CD14-positive monocyte (primary cell): ENCODE data around the gene SYNRG. TPM values are rescaled to one million over a fixed set of nuclear protein-coding genes. Genes with fewer than 3 reads are reported as not detected.

Experiments used
- DNase-seq, 3 donors: peaks; one replicate each; pipeline ENCODE4 v3.0.0-alpha.2; 2011 to 2022
- H2AFZ ChIP-seq: 2 replicates; pipeline ENCODE4 v1.6.0; 2012; ENCODE audit warnings: mild to moderate bottlenecking, low read depth, low read length, inconsistent platforms; ENCODE audit not compliant: insufficient read depth, poor library complexity, severe bottlenecking
- H3K27ac ChIP-seq, 2 donors: 1 replicate in 1 of 2; 2 replicates in 1 of 2; pipeline ENCODE4 v1.5.1; 2012 to 2013; ENCODE audit warnings: low read length in 2 of 2, control low read depth in 1 of 2, inconsistent platforms in 1 of 2, low read depth in 1 of 2, mild to moderate bottlenecking in 1 of 2
- H3K27me3 ChIP-seq, 2 donors: one replicate each; pipeline versions ENCODE4 v1.6.0 to v1.6.1; 2011 to 2013; ENCODE audit warnings: low read length in 2 of 2; ENCODE audit not compliant: control insufficient read depth in 2 of 2, insufficient read depth in 2 of 2
- H3K36me3 ChIP-seq, 2 donors: replicated peaks in 1 of 2; 1 replicate in 1 of 2; 2 replicates in 1 of 2; pipeline versions ENCODE4 v1.5.1 to v1.6.1; 2012 to 2013; ENCODE audit warnings: low read length in 2 of 2, control low read depth in 1 of 2, inconsistent platforms in 1 of 2, mild to moderate bottlenecking in 1 of 2; ENCODE audit not compliant: insufficient read depth in 2 of 2, control insufficient read depth in 1 of 2
- H3K4me1 ChIP-seq, 2 donors: 1 replicate in 1 of 2; 2 replicates in 1 of 2; pipeline versions ENCODE4 v1.5.1 to v1.6.1; 2012 to 2013; ENCODE audit warnings: low read length in 2 of 2, control low read depth in 1 of 2, inconsistent platforms in 1 of 2, mild to moderate bottlenecking in 1 of 2, moderate library complexity in 1 of 2; ENCODE audit not compliant: insufficient read depth in 2 of 2, control insufficient read depth in 1 of 2
- H3K4me2 ChIP-seq: replicated peaks from 2 replicates; pipeline ENCODE3; 2012; ENCODE audit warnings: low read length, moderate library complexity, mild to moderate bottlenecking; ENCODE audit not compliant: poor library complexity, severe bottlenecking; ENCODE audit errors: extremely low read depth
- H3K4me3 ChIP-seq, 3 experiments: fragments of 200-600 bp in 1 of 3; sonication (generic) in 1 of 3; replicated peaks in 1 of 3; 1 replicate in 2 of 3; 2 replicates in 1 of 3; pipeline ENCODE4 v1.5.1; 2011 to 2013; ENCODE audit warnings: low read length in 3 of 3, mild to moderate bottlenecking in 3 of 3, control low read depth in 2 of 3, low read depth in 2 of 3, inconsistent platforms in 1 of 3, moderate library complexity in 1 of 3
- H3K79me2 ChIP-seq: 2 replicates; pipeline ENCODE4 v1.6.0; 2012; ENCODE audit warnings: mild to moderate bottlenecking, control low read depth, inconsistent platforms, low read length, moderate library complexity; ENCODE audit not compliant: insufficient read depth
- H3K9ac ChIP-seq: 2 replicates; pipeline ENCODE4 v1.6.0; 2017; ENCODE audit warnings: low read length, mild to moderate bottlenecking; ENCODE audit not compliant: insufficient read depth, poor library complexity, severe bottlenecking
- H3K9me3 ChIP-seq, 2 donors: replicated peaks in 1 of 2; 1 replicate in 1 of 2; 2 replicates in 1 of 2; pipeline versions ENCODE4 v1.5.1 to v1.6.1; 2012 to 2013; ENCODE audit warnings: low read length in 2 of 2, control low read depth in 1 of 2; ENCODE audit not compliant: control insufficient read depth in 1 of 2, insufficient read depth in 1 of 2
- H4K20me1 ChIP-seq: 2 replicates; pipeline ENCODE4 v1.6.0; 2012; ENCODE audit warnings: mild to moderate bottlenecking, low read length, control low read depth, moderate library complexity; ENCODE audit not compliant: insufficient read depth
- H3K27ac Mint-ChIP-seq, 7 donors: one replicate each; pipeline ENCODE4 v1.8.0; 2020; ENCODE audit warnings: mild to moderate bottlenecking in 7 of 7, mixed read lengths in 7 of 7, moderate library complexity in 6 of 7, inconsistent platforms in 2 of 7
- H3K27me3 Mint-ChIP-seq, 3 donors: one replicate each; pipeline ENCODE4 v1.8.0; 2021 to 2022; ENCODE audit warnings: low read depth in 3 of 3, mild to moderate bottlenecking in 3 of 3, mixed read lengths in 3 of 3, moderate library complexity in 3 of 3, inconsistent platforms in 1 of 3
- H3K36me3 Mint-ChIP-seq, 2 donors: one replicate each; pipeline ENCODE4 v1.8.0; 2020; ENCODE audit warnings: mixed read lengths in 2 of 2, inconsistent platforms in 1 of 2, mild to moderate bottlenecking in 1 of 2
- H3K4me1 Mint-ChIP-seq: one replicate; pipeline ENCODE4 v1.8.0; 2020; ENCODE audit warnings: mild to moderate bottlenecking, mixed read lengths
- H3K4me3 Mint-ChIP-seq, 2 donors: one replicate each; pipeline ENCODE4 v1.8.0; 2020; ENCODE audit warnings: mild to moderate bottlenecking in 2 of 2, mixed read lengths in 2 of 2, moderate library complexity in 1 of 2
- H3K9me3 Mint-ChIP-seq, 7 donors: one replicate each; pipeline ENCODE4 v1.8.0; 2020 to 2022; ENCODE audit warnings: mixed read lengths in 7 of 7, mild to moderate bottlenecking in 6 of 7, moderate library complexity in 6 of 7, inconsistent platforms in 2 of 7
- WGBS: methylation state at CpG from one replicate; pipeline ENCODE4 v1.1.5; 2013; ENCODE audit warnings: missing lambda C conversion rate; ENCODE audit not compliant: insufficient coverage; 5-methylcytosine and 5-hydroxymethylcytosine counted together
- intact Hi-C, 2 donors: fragments of 100-400 bp; cut with micrococcal nuclease; formaldehyde crosslinking; loops; one replicate each; pipeline versions ENCODE4 v1.15.0 to v1.15.1; 2023
- polyA plus RNA-seq, 3 donors: library from polyadenylated mRNA; depleted of rRNA in 1 of 3; unstranded in 2 of 3; stranded (reverse) in 1 of 3; fragments of 300-500 nt in 2 of 3; fragments of >200 nt in 1 of 3; fragmentation: Illumina TruSeq in 2 of 3; gene quantifications; 1 replicate in 2 of 3; 2 replicates in 1 of 3; pipeline ENCODE4 v1.2.3, GENCODE V29; 2012 to 2021
- TF ChIP-seq, protein P1 (sequence below): fragments of 200-600 bp; IDR thresholded peaks from one replicate; pipeline ENCODE4 v1.8.0; 2022; ENCODE audit warnings: antibody characterized with exemption, mild to moderate bottlenecking

SYNRG gene
- polyA plus RNA-seq, 3 donors = 13.1 to 17.5 (median 16.9) TPM

DNA sequence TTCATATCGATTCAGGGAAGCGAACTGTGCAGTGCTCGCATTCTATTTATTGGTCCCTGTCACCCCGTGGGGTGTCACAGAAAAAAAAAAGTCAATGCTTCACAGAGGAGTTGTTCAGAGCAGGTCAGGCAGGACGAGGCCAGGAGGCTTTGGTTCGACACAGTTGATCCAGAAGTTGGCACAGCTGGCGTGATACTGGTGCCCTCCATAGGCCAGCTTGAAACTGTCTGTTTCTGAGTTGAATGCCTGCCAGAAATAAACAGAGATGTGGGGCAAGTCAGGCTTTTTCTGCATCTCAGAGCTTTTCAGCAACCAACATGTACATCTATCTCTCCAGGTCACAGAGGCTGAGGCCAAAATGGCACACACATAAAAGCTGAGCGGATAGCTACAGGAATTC lies 90.4 kb downstream of the SYNRG start:
- intact Hi-C loops = no loop called here
- H3K4me2 ChIP-seq = no peak overlapping the region
- H3K27ac Mint-ChIP-seq = no peak overlapping the region
- no peak overlapping the region for H3K9ac ChIP-seq
- DNase-seq = no peak
- no peaks in the 10 kb centered on the region for H3K9me3 ChIP-seq
- H3K9me3 Mint-ChIP-seq = no peaks in the 10 kb centered on the region
- no peak overlapping the region for H3K4me3 ChIP-seq
- TF ChIP-seq, protein P1, sequence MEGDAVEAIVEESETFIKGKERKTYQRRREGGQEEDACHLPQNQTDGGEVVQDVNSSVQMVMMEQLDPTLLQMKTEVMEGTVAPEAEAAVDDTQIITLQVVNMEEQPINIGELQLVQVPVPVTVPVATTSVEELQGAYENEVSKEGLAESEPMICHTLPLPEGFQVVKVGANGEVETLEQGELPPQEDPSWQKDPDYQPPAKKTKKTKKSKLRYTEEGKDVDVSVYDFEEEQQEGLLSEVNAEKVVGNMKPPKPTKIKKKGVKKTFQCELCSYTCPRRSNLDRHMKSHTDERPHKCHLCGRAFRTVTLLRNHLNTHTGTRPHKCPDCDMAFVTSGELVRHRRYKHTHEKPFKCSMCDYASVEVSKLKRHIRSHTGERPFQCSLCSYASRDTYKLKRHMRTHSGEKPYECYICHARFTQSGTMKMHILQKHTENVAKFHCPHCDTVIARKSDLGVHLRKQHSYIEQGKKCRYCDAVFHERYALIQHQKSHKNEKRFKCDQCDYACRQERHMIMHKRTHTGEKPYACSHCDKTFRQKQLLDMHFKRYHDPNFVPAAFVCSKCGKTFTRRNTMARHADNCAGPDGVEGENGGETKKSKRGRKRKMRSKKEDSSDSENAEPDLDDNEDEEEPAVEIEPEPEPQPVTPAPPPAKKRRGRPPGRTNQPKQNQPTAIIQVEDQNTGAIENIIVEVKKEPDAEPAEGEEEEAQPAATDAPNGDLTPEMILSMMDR = no peak
- peaks cover 73 to 97% of the 10 kb centered on the region in 2 donors for H3K36me3 ChIP-seq
- no peaks in the 10 kb centered on the region for H3K4me1 Mint-ChIP-seq
- H3K4me3 Mint-ChIP-seq = no peak overlapping the region
- H4K20me1 ChIP-seq = no peaks in the 10 kb centered on the region
- H3K27me3 ChIP-seq = no peaks in the 10 kb centered on the region
- H3K4me1 ChIP-seq = no peaks in the 10 kb centered on the region
- H3K27me3 Mint-ChIP-seq = peaks cover 0 to 2% (median 0%) of the 10 kb centered on the region in 3 donors
- peak overlapping the region in 1 of 2 donors; percentile 18 for H3K27ac ChIP-seq
- no peak overlapping the region for H2AFZ ChIP-seq
- H3K79me2 ChIP-seq = no peaks in the 10 kb centered on the region
- peaks cover 68 to 83% of the 10 kb centered on the region in 2 donors for H3K36me3 Mint-ChIP-seq
- 90% methylated on average over 7 of the region's 8 CpGs for WGBS

DNA sequence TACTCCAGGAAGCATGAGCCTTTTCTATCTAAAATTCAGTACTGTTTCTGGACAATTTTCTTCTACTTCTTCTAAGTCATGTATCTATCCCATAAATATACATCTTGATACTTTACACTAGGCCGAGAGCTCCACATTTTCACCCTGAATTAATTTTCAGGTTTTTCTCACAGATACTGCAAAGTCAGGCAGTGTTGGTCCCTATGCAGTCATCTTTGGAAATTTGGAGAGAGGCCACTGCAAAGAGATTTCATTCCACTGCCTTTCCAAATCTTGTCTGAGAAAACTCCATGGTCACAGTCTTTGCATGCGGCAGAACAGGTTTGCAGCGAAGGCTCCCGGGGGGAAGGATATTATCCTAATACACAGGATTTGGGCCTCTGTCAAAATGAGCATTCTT lies 91.3 kb downstream of the SYNRG start:
- H3K27me3 ChIP-seq = no peaks in the 10 kb centered on the region
- H3K9me3 ChIP-seq = no peaks in the 10 kb centered on the region
- Mint-ChIP-seq H3K9me3 (no peaks in the 10 kb centered on the region), H3K4me3 (no peak overlapping the region), H3K27ac (no peak overlapping the region), H3K27me3 (peaks cover 0 to 2% (median 0%) of the 10 kb centered on the region in 3 donors), H3K36me3 (peaks cover 62 to 84% of the 10 kb centered on the region in 2 donors), H3K4me1 (no peaks in the 10 kb centered on the region)
- no peak overlapping the region for H3K4me3 ChIP-seq
- DNase-seq = no peak
- TF ChIP-seq, protein P1 = no peak
- H3K27ac ChIP-seq = peak overlapping the region in 1 of 2 donors; percentile 20
- H3K4me2 ChIP-seq = no peak overlapping the region
- no peaks in the 10 kb centered on the region for H3K79me2 ChIP-seq
- H3K4me1 ChIP-seq = no peaks in the 10 kb centered on the region
- H3K9ac ChIP-seq = no peak overlapping the region
- intact Hi-C loops = no loop called here
- no peak overlapping the region for H2AFZ ChIP-seq
- 94% methylated on average over 3 of the region's 4 CpGs for WGBS
- H4K20me1 ChIP-seq = no peaks in the 10 kb centered on the region
- H3K36me3 ChIP-seq = peaks cover 66 to 96% of the 10 kb centered on the region in 2 donors
